Activated CD8-positive, alpha-beta memory T cell treated with anti-CD3 and anti-CD28 coated beads for 24 hours (primary cell): Measurements from ENCODE around the gene DPP8.
"Not testable (repeated sequence)": the region's sequence is repeated elsewhere in the genome, so short reads cannot be mapped to it uniquely, and the experiment has no call there.

Experiments
- DNase-seq: peaks from one replicate; pipeline ENCODE4 v3.0.0-alpha.2; 2020

Gene DPP8

DNA sequence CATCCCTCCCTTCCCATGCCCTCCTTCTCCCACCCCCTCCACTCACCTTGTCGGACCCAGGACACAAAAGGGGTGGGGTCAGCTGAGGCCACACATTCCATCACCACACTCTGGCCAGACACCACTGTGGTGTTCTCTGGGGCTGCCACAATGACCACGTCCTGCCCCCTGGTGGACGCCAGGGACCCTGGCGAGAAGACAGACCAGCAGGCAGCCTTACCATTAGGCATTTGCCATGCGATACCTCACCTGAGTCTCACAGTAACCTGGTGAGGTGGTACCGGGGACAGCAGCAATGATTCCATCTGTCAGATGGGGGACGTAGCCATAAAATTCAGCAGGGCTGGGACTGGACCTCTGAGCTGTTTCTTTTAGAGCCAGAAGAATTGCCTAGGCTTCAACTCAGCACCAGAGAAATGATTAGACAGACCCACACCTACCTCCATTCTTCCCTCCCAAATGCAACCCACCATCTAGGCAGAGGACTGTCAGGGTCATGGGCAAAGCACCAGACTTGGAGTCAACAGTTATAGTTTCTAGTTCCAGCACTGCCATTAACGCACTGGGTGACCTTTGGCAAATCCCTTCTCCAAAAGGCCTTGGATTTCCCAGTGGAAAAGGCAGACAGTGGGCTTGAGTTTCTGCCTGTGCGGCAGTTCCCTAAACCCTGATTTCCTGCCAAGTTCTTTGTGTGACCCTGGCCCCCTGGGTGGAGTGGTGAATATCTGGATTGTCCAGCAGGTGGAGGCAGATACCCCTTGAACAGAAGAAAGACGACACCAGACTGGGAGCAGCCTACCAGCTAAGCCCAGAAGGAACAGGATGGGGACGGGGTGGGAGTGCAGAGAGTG lies 116.5 kb downstream of the DPP8 start:
- peak; percentile 75 for DNase-seq

DNA sequence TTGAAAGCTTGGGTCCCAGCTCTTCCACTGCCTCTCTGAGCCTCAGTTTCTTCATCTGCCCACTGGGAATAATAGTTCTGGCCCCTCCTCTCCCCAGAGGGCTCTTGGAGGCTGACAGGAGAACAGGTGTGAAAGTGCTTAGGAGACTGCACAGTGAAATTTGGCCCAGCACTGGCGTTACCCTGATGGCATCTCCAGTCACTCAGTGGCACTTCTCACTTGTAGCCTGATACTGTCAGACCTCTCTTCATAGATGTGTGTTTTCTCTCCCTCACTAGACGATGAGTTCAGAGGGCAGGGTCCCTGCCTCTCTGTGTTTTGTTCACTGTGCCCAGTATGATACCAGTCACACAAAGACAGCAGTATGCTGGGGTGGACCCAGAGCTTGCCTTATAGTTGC lies 117.5 kb downstream of the DPP8 start:
- DNase-seq, result no peak

DNA sequence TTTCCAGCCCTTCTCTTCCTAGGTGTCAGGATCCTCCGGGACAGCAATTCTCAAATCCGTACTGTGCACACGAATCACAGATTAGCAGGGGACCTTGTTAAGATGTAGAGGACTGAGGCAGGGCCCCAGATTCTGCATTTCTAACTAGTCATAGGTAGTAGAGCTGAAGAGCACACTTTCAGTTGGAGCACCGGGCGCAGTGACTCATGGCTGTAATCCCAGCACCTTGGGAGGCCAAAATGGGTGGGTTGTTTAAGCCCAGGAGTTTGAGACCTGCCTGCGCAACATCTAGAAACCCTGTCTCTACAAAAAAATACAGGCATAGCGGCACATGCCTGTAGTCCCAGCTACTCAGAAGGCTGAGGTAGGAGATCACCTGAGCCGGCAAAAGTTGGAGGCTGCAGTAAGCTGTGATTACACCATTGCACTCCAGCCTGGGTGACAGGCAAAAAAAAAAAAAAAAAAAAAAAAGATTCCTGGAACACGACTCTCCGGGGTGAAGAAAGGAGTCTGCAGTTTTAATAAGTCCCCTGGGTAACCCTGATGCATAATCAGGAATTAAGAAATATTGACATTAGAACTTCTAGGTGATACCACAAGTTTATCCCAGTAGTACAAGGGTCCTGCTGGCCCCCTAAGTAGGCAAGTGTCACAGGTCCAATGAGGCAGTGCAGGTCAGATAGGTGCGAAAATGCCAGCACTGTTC lies 118.3 kb downstream of the DPP8 start:
- DNase-seq, result no peak

DNA sequence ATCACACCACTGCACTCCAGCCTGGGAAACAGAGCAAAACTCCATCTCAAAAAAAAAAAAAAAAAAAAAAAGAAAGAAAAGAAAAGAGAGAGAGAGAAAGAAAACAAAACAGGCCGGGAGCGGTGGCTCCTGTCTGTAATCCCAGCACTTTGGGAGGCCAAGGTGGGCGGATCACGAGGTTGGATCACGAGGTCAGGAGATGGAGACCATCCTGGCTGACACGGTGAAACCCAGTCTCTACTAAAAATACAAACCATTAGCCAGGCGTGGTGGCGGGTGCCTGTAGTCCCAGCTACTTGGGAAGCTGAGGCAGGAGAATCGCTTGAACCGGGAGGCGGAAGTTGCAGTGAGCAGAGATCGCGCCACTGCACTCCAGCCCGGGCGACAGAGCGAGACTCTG lies 119.0 kb downstream of the DPP8 start:
- DNase-seq, result not testable (repeated sequence)

DNA sequence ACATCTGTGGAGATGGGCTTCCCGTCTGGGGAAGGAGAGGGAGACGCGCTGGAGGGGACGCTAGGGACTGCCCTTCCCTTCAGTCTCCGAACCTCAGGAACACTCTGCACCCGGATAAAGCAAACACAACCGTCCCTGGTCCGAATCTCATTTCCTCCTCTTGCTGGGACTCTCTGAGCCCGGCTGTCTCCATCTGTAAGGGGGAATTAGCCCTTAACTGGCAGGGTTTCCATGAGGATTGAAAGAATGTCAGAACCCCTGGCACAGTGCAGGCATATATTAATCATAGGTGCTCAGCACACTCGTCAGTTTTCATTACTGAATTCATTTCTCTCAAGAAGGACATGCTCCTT lies 120.5 kb downstream of the DPP8 start:
- no peak for DNase-seq

DNA sequence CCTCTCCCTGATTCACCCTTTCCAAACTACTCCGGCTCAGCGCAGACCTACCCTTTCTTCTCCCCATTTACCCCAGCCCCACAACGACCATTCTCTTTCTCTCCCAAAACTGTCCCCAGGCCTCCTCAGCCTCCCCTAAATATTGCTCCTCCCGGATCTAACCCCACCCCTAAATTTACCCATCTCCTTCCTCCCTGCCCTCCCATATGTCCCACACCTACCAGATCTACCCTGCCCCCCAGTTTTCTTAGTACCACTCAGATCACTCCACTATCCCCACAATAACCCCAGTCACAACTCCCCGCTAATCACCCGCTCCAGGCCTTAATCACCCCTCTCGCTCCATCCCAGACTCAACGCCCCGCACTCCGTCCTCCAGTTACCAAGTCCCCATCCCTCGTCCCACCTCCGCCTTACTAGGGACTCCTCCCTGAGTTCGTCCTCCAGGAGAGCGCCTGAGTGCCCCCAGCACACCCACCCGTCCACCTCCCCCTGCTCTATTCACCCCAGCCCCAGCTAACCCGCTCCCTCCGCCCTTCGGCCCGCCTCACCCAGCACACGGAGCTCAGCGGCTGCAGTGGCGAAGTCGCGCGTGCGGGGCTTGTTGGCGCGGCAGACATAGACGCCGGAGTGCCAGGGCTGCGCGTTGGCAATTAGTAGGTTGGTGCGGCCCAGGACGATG lies 121.1 kb downstream of the DPP8 start:
- DNase-seq, result no peak

DNA sequence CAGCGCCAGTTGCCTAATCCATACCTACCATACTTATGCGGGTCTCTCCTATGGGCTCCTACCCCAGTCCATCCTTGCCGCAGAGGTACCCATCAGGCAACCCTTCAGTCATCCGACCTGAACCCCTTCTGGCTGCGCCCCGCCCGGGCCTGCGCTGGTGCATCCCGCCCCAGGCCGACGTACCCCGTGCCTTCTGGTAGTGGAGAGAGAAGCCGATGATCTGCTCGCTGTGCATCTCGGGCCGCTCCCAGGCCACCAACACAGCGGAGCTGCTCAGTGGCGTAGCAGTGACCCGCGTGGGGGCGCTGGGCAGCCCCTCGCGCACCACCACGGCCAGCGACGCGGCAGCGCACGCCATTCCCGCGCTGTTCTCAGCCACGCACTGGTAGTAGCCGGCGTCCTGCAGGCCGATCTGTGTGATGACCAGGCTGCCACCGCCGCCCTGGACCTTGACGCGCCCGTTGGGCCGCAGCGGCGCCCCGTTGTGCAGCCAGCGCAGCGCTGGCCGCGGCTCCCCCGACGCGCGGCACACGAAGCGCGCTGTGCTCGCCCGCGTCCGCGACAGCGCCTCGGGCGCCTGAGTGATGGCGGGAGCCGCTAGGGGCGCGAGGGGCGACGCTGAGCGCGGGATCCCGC lies 121.8 kb downstream of the DPP8 start:
- no peak for DNase-seq

DNA sequence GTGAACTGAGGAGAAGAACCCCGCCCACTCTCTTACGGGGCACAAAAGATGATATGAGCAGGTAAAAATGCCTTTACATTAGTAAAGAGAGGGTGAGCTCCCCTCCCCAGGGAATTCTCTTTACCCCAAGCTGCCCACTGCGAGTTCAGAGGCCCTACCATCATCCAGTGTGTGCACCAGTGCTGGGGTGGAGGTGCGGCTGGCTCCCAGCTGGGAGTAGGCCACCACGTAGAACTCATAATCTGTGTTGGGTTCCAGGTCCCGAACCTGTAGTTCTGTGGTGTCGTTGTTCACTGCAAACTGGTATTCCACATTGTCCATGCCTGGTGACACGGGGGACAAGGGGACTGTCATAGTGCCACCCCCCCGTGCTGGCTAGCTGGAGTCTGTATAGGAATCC lies 122.6 kb downstream of the DPP8 start:
- no peak for DNase-seq

DNA sequence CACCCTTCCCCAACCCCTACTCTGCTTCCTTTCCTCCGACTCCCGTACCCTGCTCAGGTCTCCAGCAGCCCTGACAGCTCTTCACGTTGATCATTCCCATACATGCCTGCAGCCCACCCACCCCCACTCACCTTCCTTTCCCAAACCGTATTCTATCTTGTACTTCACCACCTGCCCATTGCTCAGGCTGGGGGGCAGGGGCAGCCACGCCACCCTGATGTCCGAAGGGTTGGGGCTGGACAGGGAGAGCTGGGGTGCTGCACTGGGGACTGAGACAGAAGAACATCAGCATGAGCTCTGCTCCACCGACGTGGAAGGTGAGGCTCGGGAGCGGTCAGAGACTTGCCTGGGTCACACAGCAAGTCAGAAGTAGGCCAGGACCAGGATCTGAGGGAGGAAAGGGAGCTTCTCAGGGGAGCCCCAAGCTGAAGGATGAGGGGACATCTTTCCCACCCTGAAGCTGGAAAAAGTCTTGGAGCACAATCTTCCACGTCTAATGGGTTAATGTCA lies 123.2 kb downstream of the DPP8 start:
- DNase-seq, result no peak

DNA sequence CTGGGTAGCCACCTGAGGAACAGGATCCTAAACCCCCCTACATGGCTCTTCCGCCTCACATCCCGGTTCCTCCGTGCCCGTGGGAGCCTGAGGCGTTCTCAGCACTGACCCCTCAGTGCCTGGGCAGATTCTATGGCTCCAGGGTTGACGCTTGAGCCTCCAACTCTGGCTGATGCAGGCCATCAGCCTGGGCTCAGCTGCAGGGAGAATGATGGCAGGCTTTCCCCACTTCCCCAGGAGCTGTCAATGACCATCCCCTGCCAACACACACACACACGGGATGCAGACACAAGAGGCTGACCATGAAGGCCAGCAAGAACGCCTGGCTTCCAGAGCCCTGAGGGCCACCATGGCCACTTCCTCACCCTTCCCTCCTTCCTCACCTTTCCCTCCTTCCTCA lies 123.9 kb downstream of the DPP8 start:
- DNase-seq, result no peak

DNA sequence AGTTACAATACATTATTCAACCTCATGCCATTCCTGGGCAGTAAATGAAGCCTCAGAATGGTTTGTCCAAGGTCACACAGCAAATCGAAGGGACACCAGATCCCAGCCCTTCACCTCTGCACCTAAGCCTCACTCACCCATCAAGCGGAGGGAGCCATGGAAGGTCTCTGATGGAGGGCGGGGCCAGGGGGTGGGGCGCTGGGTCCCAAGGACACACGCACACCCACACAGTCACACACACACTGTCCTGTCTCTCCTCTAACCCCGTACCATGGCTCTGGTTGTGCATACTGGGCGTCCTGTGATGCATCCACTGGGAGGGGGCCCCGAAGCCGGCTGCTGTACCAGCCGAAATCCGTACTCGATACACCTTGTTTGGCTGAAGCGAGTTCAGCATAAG lies 124.4 kb downstream of the DPP8 start:
- DNase-seq, result no peak
